Amniotic stem cell (primary cell): ENCODE data around the gene CCL14.
"Not testable (repeated sequence)": the region's sequence is repeated elsewhere in the genome, so short reads cannot be mapped to it uniquely, and the experiment has no call there.

Source experiments
- DNase-seq: peaks from one replicate; lab custom pipeline; 2025; lab: John Stamatoyannopoulos, UW

Gene CCL14

DNA sequence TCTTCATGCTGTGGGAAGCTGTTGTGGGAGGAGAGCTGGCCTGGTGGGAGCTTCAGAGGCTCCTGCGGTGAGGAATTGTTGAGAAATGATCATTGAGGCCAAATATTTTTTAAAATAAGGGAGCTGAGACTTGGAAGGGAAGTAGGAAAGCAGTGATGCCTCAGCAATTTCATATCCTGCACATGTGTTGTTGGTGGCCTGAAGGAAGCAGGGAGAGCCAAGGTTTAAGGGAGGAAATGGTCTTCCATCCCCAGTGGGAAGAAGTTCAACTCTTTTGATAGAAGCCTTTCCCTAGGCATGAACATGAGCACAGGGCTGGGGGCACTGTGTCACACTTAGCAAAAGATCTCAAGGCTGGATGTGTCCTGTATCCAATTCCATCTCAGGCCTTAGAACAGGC lies at the start of gene CCL14:
CCL14 (minus strand) TSS at position 87 of the 400 bp plus-strand sequence; CDS start at position 7, 80 bp downstream.
- DNase-seq, result no peak

DNA sequence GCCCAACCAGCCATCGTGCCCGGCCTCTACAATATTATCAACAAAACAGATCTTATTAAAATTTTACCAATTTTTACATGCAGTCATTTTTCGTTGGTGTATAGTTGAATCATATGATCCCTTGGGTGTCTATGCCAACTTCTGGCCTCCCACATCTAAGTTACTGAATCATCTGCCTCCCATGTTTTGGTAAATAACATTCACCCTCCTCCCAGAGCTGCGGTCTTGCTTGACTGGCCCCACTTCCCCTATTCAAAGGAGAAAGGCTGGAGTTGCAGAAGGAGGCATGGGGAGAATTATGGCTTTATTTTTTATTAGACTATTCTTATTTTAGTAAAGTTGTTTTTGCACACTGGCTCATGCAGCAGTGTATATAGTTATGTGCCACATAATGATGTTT lies 49.7 kb upstream of the CCL14 start:
- no peak for DNase-seq

DNA sequence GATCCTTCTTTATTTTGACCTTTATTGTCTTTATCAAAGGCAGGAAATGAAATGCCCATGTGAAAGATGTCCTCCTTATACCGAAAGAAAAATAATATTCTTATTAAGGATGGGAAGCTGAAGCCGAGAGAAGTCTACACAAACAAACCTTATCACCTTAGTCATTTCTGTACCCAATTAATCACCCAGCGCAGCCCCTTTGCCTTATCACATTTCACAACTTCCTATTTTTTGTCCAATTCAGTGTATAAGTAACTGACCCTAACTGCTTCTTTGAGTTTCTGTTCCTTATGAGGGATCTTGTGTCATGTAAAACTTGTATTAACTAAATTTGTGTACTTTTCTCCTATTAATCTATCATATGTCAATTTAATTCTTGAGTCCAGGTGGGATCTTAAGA lies 47.6 kb upstream of the CCL14 start:
- no peak for DNase-seq

DNA sequence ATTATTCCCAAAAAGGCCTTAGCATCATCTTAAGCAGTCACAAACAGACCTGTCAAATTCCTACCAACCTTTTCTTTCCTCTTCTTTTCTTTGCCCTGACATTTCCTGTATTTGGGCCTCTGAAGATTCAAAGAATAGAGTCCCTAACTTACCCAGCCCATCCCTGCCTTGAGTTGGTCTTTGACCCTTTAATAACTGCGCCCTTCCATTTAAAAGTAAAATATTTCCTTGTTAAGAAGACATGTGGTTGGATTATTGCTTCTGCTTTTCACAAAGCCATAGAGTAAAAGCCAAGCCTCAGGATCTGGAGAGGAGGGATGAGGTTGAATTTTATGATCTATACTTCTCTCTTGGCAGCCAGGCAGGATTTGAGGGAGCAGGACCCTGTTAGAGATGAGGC lies 44.4 kb upstream of the CCL14 start:
- no peak for DNase-seq

DNA sequence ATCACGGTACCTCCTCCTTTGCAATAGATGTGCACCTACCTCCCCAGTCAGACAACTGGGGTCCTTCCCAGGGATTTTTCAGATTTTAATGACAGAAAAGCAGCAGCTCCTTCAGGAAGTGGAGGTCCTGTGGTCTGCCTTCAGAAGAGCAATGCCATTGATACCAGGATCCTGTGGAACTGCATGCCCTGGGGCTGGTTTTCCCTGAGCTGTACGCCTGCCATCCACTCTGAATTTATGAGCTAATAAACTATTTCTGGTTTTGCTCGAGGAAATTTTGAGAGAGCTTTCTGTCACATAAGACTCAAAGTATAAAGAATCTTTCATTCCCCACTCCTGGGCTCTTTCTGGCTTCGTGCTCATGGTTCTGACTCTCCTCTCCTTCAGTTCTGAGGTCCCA lies 41.2 kb upstream of the CCL14 start:
- DNase-seq, result no peak

DNA sequence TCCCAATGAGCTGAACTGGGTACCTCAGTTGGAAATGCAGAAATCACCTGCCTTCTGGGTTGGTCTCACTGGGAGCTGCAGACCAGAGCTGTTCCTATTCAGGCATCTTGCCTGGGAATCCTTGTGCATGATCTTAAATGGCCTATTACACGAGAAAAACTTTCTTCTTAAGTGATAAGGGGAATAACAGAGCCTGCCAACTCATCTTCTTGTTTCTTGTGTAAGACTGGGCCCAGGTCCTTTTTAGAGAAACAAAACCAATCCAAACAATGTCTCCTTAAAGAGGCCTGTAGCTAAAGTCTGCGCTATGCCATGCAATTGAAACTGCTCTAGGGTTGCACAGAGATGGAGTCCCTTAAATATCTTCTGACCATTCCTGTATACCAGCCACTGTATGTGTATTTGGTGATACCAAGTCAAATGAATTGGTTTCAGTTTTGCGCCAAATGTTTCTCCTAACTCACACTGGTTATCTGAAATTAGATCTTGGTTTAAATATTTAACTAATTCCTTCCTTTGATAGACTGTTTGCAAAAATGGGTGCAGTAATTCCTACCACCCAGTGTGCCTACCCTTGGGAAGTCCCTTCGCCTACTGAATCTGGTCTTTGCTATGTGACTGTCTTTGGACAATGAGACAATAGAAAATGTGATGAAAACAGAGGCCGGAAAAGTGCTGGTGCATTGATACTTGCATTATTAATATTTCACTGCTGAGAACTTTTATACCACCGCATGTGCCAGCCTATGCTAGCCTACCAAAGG lies 37.8 kb upstream of the CCL14 start:
- no peak for DNase-seq

DNA sequence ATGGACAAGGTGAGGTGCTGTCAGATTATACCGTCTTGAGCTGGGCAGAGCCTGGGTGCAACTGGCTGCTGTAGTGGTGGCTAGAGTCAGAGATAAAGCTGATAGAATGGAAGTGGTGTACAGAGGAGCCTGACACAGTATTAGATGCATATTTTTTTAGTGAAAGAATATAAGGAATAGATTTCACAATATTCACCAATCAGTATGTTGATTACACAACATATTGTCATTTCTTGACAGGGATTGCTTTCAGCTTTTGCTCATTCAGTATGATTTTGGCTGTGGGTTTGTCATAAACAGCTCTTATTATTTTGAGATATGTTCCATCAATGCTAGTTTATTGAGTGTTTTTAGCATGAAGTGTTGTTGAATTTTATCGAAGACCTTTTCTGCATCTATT lies 32.9 kb upstream of the CCL14 start:
- DNase-seq, result no peak

DNA sequence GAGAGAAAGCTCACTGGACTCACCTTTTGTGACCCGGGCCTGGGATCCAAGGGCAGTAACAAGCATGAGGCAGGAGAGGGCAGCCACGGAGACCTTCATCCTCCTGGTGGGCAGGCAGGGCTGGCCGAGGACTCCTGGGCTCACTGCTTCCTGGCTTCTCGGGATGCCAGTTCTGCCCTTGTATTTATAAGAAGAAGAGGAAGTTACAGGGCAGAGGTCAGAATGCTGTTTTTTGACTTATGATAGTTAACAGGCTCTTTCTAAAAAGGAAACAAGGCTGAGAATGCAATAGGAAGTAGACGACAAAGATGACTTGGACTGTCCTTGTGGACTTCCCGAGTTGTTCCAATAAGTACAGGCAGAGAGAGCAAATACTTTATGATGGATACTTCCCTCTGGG lies 31.3 kb upstream of the CCL14 start, which contains the start of gene CCL23:
CCL23 (minus strand) TSS at position 174 of the 400 bp plus-strand sequence; CDS start at position 99, 75 bp downstream.
- no peak for DNase-seq

DNA sequence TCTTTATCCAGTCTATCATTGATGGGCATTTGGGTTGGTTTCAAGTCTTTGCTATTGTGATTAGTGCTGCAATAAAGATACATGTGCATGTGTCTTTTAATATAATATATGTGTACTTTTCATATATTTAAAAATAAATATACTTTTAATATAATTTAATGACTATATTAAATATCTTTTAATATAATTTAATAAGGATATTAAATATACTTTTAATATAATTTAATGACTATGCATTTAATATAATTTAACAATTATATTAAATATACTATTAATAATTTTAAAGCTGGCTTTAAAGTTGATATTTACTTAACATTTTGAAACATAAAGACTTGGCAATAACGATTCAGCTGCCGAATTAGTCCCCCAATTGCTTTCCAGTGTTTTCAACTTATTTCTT lies 30.0 kb upstream of the CCL14 start:
- DNase-seq, result no peak

DNA sequence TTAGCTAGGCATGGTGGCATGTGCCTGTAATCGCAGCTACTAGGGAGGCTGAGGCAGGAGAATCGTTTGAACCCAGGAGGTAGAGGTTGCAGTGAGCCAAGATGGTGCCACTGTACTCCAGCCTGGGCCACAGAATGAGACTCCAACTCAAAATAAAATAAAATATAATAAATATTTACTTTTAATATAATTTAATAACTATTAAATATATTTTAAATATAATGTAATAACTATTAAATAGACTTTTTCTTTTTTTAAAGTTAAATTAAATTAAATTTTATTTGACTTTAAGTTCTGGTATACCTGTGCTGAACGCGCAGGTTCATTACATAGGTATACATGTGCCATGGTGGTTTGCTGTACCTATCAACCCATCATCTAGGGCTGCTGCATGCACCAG lies 29.4 kb upstream of the CCL14 start:
- not testable (repeated sequence) for DNase-seq

DNA sequence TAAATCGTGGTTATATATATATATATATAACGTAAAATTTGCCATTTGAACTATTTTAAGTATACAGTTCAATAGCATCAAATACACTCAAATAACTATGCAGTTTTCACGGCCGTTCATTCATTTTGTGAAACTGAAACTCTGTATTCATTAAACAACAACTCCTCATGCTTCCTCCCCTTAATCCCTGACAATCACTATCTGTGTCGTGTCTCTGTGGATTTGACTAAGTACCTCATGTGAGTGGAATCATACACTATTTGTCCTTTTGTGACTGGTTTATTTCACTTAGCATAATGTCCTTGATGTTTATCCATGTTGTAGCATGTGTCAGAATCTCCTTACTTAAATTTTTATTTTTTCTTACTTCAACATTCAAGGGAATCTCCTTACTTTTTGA lies 28.4 kb upstream of the CCL14 start:
- DNase-seq, result no peak

DNA sequence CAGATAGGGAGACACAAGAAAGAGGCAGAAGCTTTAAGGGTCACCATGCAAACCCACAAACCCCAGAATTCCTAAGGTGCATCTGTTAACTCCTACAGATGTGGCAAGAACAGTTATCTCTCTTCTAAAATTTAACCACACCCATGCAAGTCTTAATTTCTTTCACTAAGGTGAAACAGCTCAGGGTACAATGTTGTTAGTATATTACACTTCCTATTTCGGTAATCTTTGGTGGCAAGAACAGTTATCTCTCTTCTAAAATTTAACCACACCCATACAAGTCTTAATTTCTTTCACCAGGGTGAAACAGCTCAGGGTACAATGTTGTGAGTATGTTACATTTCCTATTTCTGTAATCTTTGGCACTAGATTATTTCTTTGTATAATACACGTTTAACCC lies 24.7 kb upstream of the CCL14 start:
- DNase-seq, result no peak

DNA sequence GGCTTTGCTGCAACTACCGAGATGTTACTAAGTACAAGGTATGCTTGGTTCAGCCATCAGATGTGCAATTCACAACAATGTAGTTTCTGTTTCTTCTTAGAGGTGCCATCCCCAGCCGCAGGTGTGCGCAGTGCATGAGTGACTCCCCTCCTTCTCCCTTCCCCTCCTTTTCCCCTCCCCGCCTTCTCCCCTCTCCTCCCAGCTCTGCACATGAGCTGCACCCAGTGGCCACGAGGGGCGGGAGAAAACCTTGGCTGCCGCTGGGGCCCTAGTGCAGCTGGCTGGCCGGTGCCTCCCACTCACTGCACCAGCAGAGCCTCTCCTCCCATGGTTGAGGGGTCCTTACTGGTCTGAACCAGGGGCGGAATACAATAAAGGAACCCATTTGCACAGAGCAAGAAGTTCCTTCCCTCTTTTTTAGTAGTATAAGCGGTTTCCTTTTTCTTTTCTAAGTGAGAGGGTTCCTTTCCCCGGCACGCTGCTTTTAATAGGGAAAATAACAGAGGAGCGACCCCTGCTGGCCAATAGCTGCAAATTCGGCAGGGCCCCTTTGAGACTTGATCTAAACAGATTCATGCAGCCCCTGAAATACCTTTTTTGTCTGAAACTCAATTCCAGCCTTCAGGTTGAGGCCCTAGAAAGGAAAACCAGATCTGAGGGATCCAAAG lies 22.6 kb upstream of the CCL14 start:
- DNase-seq, result no peak

DNA sequence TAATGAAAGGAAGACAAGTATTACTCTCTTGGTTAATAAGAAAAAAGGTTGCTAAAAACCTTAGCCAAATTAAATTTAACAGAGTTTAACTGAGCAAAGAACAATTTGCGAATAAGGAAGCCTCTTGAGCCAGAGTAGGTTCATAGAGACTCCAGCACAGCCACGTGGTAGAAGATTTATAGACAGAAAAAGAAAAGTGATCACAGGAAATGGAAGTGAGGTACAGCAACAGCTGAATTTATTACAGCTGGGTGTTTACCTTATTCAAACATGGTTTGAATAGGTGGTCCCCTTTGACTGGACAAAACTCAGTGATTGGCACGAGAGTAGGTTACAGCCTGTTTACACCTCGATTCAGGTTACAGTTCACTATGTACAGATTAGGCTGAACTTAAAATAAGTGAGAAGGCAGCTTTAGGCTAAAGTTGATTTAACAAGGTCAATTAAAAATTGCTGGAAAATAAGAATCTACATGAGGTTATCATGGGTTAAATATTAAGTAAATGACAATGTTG lies 18.1 kb upstream of the CCL14 start:
- DNase-seq, result no peak

DNA sequence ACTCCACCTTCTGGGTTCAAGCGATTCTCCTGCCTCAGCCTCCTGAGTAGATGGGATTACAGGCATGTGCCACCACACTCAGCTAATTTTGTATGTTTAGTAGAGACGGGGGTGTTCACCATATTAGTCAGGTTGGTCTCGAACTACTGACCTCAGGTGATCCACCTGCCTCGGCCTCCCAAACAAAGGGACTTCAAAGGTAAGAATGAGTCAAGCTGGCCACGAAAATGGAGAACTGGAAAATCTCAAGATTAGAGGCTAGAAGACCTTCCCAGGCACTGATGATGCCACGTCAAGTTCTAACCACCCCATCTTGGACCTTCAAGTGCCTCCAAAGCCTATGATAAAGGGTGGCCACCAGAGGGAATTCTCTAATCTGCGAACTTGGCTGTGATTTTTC lies 16.1 kb upstream of the CCL14 start:
- DNase-seq, result no peak

DNA sequence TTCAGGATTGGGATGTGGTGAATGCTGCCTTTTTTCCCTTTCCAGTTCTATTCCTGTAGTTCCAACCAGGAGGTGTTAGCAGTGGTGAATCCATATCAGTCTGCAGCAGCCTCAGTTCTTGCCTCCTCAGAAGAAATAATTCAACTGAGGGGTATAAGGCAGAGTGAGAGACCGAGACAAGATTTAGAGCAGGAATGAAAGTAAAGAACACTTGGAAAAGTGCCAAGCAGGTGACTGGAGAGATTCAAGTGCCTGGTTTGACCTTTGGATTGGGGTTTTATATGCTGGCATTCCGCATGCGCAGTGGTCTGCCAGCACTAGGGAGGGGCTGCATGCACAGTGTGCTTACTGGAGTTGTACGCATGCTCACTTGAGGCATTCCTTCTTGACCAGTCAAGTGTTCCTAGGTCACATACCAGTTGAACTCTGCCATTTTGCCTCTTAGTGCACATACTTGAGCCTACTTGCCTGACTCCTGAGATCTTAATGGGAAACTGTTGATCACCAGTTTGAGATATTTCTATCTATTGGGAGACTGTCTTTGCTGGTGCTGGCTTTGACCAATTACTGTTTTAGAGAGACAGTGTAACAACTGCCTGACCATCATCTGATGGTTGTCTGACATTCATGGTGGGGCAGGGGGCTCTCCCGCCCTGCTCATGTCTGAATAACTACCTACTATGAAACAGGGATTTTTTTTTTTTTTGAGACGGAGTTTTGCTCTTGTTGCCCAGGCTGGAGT lies 15.5 kb upstream of the CCL14 start:
- DNase-seq, result no peak

DNA sequence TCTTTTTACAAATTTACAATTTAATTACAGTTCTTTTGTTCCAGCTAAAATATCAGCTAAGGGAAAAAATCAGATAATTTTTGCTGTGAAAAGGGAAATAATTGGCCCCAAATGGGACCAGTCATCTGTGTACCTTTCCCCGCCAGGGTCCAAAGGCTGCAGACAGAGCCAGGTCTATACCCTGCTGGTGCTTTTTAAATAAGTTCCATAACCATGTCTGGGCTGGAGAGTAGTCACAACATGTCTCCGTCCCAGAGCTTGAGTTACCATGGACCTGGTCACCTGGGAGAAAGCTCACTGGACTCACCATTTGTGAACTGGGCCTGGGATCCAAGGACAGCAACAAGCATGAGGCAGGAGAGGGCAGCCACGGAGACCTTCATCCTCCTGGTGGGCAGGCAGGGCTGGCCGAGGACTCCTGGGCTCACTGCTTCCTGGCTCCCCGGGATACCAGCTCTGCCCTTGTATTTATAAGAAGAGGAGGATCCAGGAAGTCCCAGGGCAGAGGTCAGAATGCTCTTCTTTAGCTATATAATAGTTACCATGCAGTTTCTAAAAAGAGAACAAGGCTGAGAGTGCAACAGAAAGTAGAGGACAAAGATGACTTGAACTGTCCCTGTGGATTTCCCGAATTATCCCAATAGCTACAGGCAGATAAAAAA lies 14.7 kb upstream of the CCL14 start, which contains the start of gene CCL15:
CCL15 (minus strand) TSS at position 444 of the 662 bp plus-strand sequence; CDS start at position 383, 61 bp downstream.
- DNase-seq, result no peak

DNA sequence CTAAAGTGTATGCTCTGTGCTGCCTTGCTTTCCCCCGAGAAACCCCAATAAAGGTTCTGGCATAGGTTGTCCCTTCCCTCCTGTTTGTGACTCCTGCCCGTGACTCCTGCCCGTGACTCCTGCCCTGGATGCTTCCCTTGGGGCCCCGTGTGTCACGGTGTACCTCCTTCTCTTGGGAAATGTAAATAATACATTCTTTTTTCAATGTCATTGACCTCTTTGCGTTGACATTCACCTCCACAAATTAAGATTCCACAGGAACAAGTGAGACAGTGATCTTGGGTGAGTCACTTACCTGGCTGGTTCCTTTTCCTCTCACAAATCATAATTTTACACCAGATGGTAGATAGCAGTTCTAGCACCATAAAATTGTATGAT lies 14.2 kb upstream of the CCL14 start:
- DNase-seq, result no peak

DNA sequence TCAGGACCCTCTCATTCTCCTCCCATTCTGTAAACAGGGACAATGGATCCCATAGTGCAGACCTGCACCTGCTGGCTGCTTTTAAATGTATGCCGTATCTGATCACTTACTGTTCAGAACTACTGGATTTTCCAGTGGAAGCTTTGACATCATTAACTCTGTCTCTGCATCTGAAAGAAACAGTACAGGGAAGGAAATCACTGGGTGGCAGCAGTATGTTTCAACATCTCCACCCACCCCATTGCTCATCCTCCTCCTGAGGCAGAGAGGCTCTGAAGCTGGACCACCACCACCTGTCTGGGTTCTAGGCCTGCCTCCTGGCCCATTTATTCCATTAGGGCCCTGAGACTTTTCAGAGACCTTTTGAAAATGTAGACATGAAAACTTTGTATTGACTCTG lies 12.2 kb upstream of the CCL14 start:
- no peak for DNase-seq

DNA sequence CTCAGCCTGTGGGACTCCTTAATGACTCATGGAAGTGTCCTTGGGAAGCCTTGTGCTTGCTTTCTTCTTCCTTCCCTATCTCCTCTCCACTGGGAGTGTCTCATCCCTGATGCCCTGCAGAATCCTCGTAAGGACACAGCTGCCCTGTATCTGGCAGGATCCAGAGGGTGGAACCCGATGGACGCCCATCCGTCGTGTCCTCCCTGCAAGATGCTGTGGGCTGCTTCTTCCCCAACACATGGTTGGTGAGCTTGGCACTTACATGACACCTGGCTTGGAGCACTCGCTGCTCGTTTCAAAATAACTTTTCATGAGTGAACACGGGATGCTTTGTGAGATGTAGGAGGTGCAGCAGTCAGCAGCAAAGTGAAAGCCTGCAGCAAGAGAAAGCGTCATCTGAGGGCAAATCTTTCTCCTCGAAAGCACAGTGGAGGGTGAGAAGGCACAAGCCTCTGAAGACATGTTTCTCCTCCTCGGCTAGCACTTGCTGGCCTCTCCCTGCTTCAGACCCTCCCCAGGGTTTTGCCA lies 11.6 kb upstream of the CCL14 start:
- no peak for DNase-seq

DNA sequence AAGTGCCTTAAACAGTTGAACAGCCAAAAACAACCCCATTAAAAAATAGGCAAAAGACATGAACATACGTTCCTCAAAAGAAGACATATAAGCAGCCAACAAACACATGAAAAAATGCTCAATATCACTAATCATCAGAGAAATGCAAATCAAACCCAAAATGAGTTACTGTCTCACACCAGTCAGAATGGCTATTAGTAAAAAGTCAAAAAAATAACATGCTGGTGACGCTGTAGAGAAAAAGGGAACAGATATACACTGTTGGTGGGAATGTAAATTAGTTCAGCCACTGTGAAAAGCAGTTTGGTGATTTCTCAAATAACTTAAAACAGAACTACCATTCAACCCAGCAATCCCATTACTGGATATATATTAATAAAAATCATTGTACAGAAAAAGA lies 8.8 kb upstream of the CCL14 start:
- DNase-seq, result not testable (repeated sequence)

DNA sequence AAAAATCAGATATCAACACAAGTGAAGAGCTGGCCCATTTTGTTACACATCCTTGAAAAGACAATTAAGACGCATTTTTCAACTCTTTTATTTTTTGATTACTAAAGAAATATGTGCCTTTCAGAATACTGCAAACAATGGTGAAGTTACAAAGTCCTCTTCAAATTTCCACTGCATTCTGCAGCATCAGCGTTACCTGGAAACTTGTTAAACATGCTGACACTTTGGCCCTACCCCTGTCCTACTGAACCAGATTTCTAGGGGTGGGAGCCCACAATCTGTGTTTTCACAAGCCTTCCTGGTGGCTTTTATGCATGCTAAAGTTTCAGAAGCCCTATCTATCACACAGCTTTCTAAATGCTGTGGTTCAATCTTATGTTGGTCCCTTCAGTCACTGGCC lies 4.5 kb upstream of the CCL14 start:
- no peak for DNase-seq
